ENCODE measurements around the gene CCDC9B. TPM values are rescaled to one million over a fixed set of nuclear protein-coding genes. Genes with fewer than 3 reads are reported as not detected.

The CCDC9B gene
- total and polyA plus RNA-seq, 2 of the 4 experiments (the other 2 are of a cell fraction), result 19.7 to 30.9 TPM

GRCh38 chr15:40287968-40288367 is 52.8 kb downstream of the CCDC9B start:
- Histone ChIP-seq H2AK9ac (replicated peaks; ENCODE audit: low read depth, low read length, poor library complexity) (no peak overlapping the region), H3K27me3 (ENCODE audit: control insufficient read depth, insufficient read depth, low read length) (peaks cover 57% of the 10 kb centered on the region), H3K4ac (ENCODE audit: low read depth, low read length) (no peak overlapping the region), H3K23ac (ENCODE audit: low read depth, low read length) (no peak overlapping the region), H3K27ac (ENCODE audit: insufficient read depth, low read length) (no peak overlapping the region), H2BK15ac (ENCODE audit: low read depth, low read length) (no peak overlapping the region), H3K9me3 (ENCODE audit: control insufficient read depth, insufficient read depth, low read length) (no peaks in the 10 kb centered on the region), H3K9ac (ENCODE audit: low read depth, low read length) (no peak overlapping the region), H2BK5ac (ENCODE audit: low read depth, low read length, poor library complexity, severe bottlenecking) (no peak overlapping the region), H2BK120ac (ENCODE audit: low read depth, low read length) (no peak overlapping the region), H2AFZ (replicated peaks; ENCODE audit: low read length, poor library complexity) (no peak overlapping the region), H2BK20ac (ENCODE audit: low read depth, low read length) (no peak overlapping the region), H3K36me3 (ENCODE audit: control insufficient read depth, insufficient read depth, low read length) (no peaks in the 10 kb centered on the region), H2AK5ac (ENCODE audit: low read depth, low read length) (no peak overlapping the region), H3K4me3 (ENCODE audit: insufficient read depth, low read depth, low read length) (no peak overlapping the region), H3K4me1 (ENCODE audit: control insufficient read depth, insufficient read depth, low read length) (peaks cover 5% of the 10 kb centered on the region), H3K79me1 (ENCODE audit: low read depth in 1 of 2, low read length in 2 of 2) (no peaks in the 10 kb centered on the region), H3K18ac (ENCODE audit: low read depth, low read length) (no peak overlapping the region), H4K8ac (ENCODE audit: low read depth in 2 of 2, low read length in 2 of 2) (no peak overlapping the region), H4K91ac (ENCODE audit: insufficient read depth, low read depth, low read length) (no peak overlapping the region), H4K5ac (ENCODE audit: low read depth, low read length) (no peak overlapping the region), H3K56ac (ENCODE audit: extremely low read depth, insufficient read depth, low read length) (no peak overlapping the region), H3K14ac (replicated peaks; ENCODE audit: low read depth, low read length) (no peak overlapping the region), H4K20me1 (ENCODE audit: insufficient read depth, low read length) (no peaks in the 10 kb centered on the region), H3K9me1 (ENCODE audit: insufficient read depth, low read length) (no peaks in the 10 kb centered on the region), H3K4me2 (ENCODE audit: low read depth, low read length) (no peak overlapping the region)
- BruUV-seq (replicated peaks), result no TSS peak
- 80% methylated on average over 3 of the region's 4 CpGs; no CpG with 5 or more reads in 1 of the 2 experiments for WGBS, 2 experiments (ENCODE audit: extremely low coverage in 2 of 2, insufficient read length in 1 of 2)
- DNase-seq (no peak), ATAC-seq (ENCODE audit: low read depth) (no peak)
- dilution Hi-C loops (cut with HindIII; ENCODE audit: low sequenced_read_pairs, unreplicated experiment), result no loop called here
- TF ChIP-seq SMC3 (IDR thresholded peaks at IDR 0.05; ENCODE audit: low read depth, low read length) (no peak), NFE2L2 (IDR thresholded peaks at IDR 0.05; ENCODE audit: low read depth, low read length) (no peak), ELK1 (IDR thresholded peaks at IDR 0.05; ENCODE audit: borderline replicate concordance, low read depth, low read length) (no peak), CTCF (conservative IDR thresholded peaks at IDR 0.05; ENCODE audit: low read depth, low read length) (no peak), MXI1 (IDR thresholded peaks at IDR 0.05; ENCODE audit: borderline replicate concordance, low read depth, low read length) (no peak), RAD21 (IDR thresholded peaks at IDR 0.05; ENCODE audit: low read length) (no peak), MAZ (IDR thresholded peaks at IDR 0.05; ENCODE audit: borderline replicate concordance, low read depth, low read length) (no peak), USF2 (IDR thresholded peaks at IDR 0.05; ENCODE audit: low read depth, low read length) (no peak), BHLHE40 (IDR thresholded peaks at IDR 0.05; ENCODE audit: low read depth, low read length) (no peak)
- intact Hi-C loops (cut with micrococcal nuclease), result no loop called here
- in situ Hi-C loops (cut with MboI; ENCODE audit: low sequenced_read_pairs), result no loop called here
- CTCF ChIA-PET, result no interaction called here
- POLR2A ChIA-PET (ENCODE audit: unreplicated experiment), result no interaction called here

Measured in IMR-90 (cell line).